NT2/D1 (cell line): ENCODE measurements around the gene PPP1R9A.

Experiments used
- YY1 ChIP-seq: IDR thresholded peaks from 2 replicates; pipeline ENCODE4 v1.6.1; 2011; ENCODE audit not compliant: insufficient read length, insufficient read depth
- ZNF274 ChIP-seq: IDR thresholded peaks from 2 replicates; pipeline ENCODE4 v1.6.1; 2011; ENCODE audit warnings: mild to moderate bottlenecking, low read depth, low read length

- TF ChIP-seq ZNF274: no peak
- TF ChIP-seq YY1: no peak
These were observed 66.5 kb downstream of the PPP1R9A start for GRCh38 chr7:94973844-94974243.
